Measurements from ENCODE around the gene PRR23E. TPM values are rescaled to one million over a fixed set of nuclear protein-coding genes. Genes with fewer than 3 reads are reported as not detected.

Gene PRR23E
- total RNA-seq, 1 donor from 2014 or later, result not detected

GRCh38 chr3:127196466-127197299 is 3.8 kb downstream of the PRR23E start:
- DNase-seq, result no peak
- Mint-ChIP-seq H3K9me3 (ENCODE audit: unreplicated experiment) (no peaks in the 10 kb centered on the region), H3K27ac (ENCODE audit: unreplicated experiment) (no peak overlapping the region), H3K27me3 (ENCODE audit: unreplicated experiment) (peaks cover 2% of the 10 kb centered on the region), H3K36me3 (ENCODE audit: unreplicated experiment) (peaks cover 4% of the 10 kb centered on the region), H3K4me1 (ENCODE audit: low read depth, unreplicated experiment) (no peaks in the 10 kb centered on the region), H3K4me3 (ENCODE audit: unreplicated experiment) (no peak overlapping the region)
- TF ChIP-seq CTCF (IDR thresholded peaks at IDR 0.05; ENCODE audit: partially characterized antibody, unreplicated experiment), result no peak

GRCh38 chr3:127197300-127198189 is 4.6 kb downstream of the PRR23E start:
- Mint-ChIP-seq H3K9me3 (ENCODE audit: unreplicated experiment) (no peaks in the 10 kb centered on the region), H3K4me1 (ENCODE audit: low read depth, unreplicated experiment) (no peaks in the 10 kb centered on the region), H3K27me3 (ENCODE audit: unreplicated experiment) (peaks cover 2% of the 10 kb centered on the region), H3K36me3 (ENCODE audit: unreplicated experiment) (peaks cover 3% of the 10 kb centered on the region), H3K27ac (ENCODE audit: unreplicated experiment) (no peak overlapping the region), H3K4me3 (ENCODE audit: unreplicated experiment) (no peak overlapping the region)
- DNase-seq, result no peak
- no peak for TF ChIP-seq CTCF (IDR thresholded peaks at IDR 0.05; ENCODE audit: partially characterized antibody, unreplicated experiment)

GRCh38 chr3:127200086-127200691 is 7.3 kb downstream of the PRR23E start:
- no peaks in the 10 kb centered on the region for H3K9me3 Mint-ChIP-seq (ENCODE audit: unreplicated experiment)
- H3K4me1 Mint-ChIP-seq (ENCODE audit: low read depth, unreplicated experiment), result no peaks in the 10 kb centered on the region

GRCh38 chr3:127203024-127203423 is 10.1 kb downstream of the PRR23E start:
- no peak overlapping the region for H3K4me3 Mint-ChIP-seq (ENCODE audit: unreplicated experiment)
- no peak for DNase-seq
- no peaks in the 10 kb centered on the region for H3K9me3 Mint-ChIP-seq (ENCODE audit: unreplicated experiment)
- no peak for TF ChIP-seq CTCF (IDR thresholded peaks at IDR 0.05; ENCODE audit: partially characterized antibody, unreplicated experiment)
- H3K4me1 Mint-ChIP-seq (ENCODE audit: low read depth, unreplicated experiment), result no peaks in the 10 kb centered on the region
- peaks cover 2% of the 10 kb centered on the region for H3K27me3 Mint-ChIP-seq (ENCODE audit: unreplicated experiment)
- peaks cover 8% of the 10 kb centered on the region for H3K36me3 Mint-ChIP-seq (ENCODE audit: unreplicated experiment)
- no peak overlapping the region for H3K27ac Mint-ChIP-seq (ENCODE audit: unreplicated experiment)

More at GRCh38 chr3:127200086-127200691, 7.3 kb downstream of the PRR23E start:
- Mint-ChIP-seq H3K36me3 (ENCODE audit: unreplicated experiment) (peaks cover 8% of the 10 kb centered on the region), H3K4me3 (ENCODE audit: unreplicated experiment) (no peak overlapping the region), H3K27ac (ENCODE audit: unreplicated experiment) (no peak overlapping the region), H3K27me3 (ENCODE audit: unreplicated experiment) (peaks cover 2% of the 10 kb centered on the region)
- DNase-seq, result no peak
- TF ChIP-seq CTCF (IDR thresholded peaks at IDR 0.05; ENCODE audit: partially characterized antibody, unreplicated experiment), result no peak
